Measurements from ENCODE around the gene MCTP2. TPM values are rescaled to one million over a fixed set of nuclear protein-coding genes. Genes with fewer than 3 reads are reported as not detected.
A peak's percentile ranks its signal among the peaks of the same experiment; 100 is the strongest.

Gene MCTP2
- polyA plus RNA-seq, 3 donors: 2.4 to 7.4 (median 7.3) TPM

DNA sequence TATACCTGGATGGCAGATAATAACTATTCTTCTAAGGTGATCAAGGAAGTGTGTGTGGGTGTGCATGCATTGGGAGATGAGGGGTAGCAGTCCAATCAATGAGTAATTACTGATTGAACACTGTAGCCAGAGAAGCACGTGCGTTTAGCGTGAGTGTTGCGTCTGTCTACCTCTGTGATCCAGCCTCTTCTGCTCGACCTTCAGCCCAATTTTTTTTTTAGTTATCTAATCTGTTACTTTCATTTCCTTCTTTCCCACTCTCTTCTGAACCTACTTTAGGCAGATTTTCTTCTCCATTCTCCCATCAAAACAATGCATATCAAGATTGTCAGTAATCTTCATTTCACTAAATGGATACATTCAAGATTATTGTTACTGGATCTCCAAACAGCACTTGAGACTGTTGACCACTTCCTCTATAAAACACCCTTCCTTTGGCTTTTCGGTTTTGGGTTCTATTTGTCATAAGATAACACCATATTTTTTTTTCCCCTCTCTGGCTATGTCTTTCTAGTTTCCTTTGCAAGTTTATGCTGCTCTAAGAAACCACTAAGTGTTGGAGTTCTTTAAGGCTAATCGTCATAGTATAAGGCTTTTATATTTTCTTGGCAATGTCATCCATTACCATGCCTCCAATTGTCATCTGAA lies 41.0 kb downstream of the MCTP2 start:
- Histone ChIP-seq H3K4me1 (ENCODE audit: control insufficient read depth in 1 of 2, insufficient read depth in 2 of 2, low read length in 2 of 2) (peaks cover 5 to 10% of the 10 kb centered on the region in 2 donors), H3K36me3 (replicated peaks in 1 of 2; ENCODE audit: control insufficient read depth in 1 of 2, insufficient read depth in 2 of 2, low read length in 2 of 2) (no peaks in the 10 kb centered on the region), H4K20me1 (ENCODE audit: insufficient read depth, low read length) (no peaks in the 10 kb centered on the region), H2AFZ (ENCODE audit: insufficient read depth, low read depth, low read length, poor library complexity, severe bottlenecking) (no peak overlapping the region), H3K9ac (ENCODE audit: insufficient read depth, low read length, poor library complexity, severe bottlenecking) (no peak overlapping the region), H3K9me3 (replicated peaks in 1 of 2; ENCODE audit: control insufficient read depth in 1 of 2, insufficient read depth in 1 of 2, low read length in 2 of 2) (no peaks in the 10 kb centered on the region), H3K27me3 (ENCODE audit: control insufficient read depth in 2 of 2, insufficient read depth in 2 of 2, low read length in 2 of 2) (no peaks in the 10 kb centered on the region), H3K4me3 (replicated peaks in 1 of 3; ENCODE audit: low read depth in 2 of 3, low read length in 3 of 3) (no peak overlapping the region), H3K79me2 (ENCODE audit: insufficient read depth, low read length) (no peaks in the 10 kb centered on the region), H3K27ac (ENCODE audit: low read depth in 1 of 2, low read length in 2 of 2) (no peak overlapping the region), H3K4me2 (replicated peaks; ENCODE audit: extremely low read depth, low read length, poor library complexity, severe bottlenecking) (no peak overlapping the region)
- no peak overlapping the region for H3K4me3 Mint-ChIP-seq
- H3K27me3 Mint-ChIP-seq (ENCODE audit: low read depth in 3 of 3): no peaks in the 10 kb centered on the region
- peaks cover 0 to 4% of the 10 kb centered on the region in 2 donors for H3K36me3 Mint-ChIP-seq
- peaks cover 4% of the 10 kb centered on the region for H3K4me1 Mint-ChIP-seq
- 0% methylated on average over 2 of the region's 7 CpGs for WGBS (ENCODE audit: insufficient coverage)
- H3K27ac Mint-ChIP-seq: no peak overlapping the region
- intact Hi-C loops (cut with micrococcal nuclease): no loop called here
- TF ChIP-seq, protein P1, sequence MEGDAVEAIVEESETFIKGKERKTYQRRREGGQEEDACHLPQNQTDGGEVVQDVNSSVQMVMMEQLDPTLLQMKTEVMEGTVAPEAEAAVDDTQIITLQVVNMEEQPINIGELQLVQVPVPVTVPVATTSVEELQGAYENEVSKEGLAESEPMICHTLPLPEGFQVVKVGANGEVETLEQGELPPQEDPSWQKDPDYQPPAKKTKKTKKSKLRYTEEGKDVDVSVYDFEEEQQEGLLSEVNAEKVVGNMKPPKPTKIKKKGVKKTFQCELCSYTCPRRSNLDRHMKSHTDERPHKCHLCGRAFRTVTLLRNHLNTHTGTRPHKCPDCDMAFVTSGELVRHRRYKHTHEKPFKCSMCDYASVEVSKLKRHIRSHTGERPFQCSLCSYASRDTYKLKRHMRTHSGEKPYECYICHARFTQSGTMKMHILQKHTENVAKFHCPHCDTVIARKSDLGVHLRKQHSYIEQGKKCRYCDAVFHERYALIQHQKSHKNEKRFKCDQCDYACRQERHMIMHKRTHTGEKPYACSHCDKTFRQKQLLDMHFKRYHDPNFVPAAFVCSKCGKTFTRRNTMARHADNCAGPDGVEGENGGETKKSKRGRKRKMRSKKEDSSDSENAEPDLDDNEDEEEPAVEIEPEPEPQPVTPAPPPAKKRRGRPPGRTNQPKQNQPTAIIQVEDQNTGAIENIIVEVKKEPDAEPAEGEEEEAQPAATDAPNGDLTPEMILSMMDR (IDR thresholded peaks at IDR 0.05): no peak
- DNase-seq: peak in 1 of 3 donors; percentile 5
- no peaks in the 10 kb centered on the region for H3K9me3 Mint-ChIP-seq

DNA sequence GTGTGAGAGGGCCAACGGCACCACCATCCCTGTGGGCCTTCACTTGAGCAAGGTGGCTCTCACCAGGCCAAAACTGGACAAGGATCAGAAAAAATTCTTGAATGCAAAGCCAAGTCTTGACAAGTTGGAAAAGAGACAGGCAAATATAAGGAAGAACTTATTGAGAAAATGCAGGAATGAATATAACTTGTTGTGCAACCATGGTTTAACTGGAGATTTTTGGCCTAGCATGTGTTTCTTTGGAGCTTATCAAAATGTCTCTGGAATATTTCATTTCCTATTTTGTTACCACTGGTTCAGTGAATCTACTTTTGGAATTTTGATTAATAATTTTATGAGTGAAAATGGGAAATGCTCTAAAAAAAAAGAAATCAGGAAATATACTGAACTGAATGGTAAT lies 42.5 kb downstream of the MCTP2 start:
- no peaks in the 10 kb centered on the region for H3K27me3 Mint-ChIP-seq (ENCODE audit: low read depth in 3 of 3)
- H3K9me3 ChIP-seq (replicated peaks in 1 of 2; ENCODE audit: control insufficient read depth in 1 of 2, insufficient read depth in 1 of 2, low read length in 2 of 2): no peaks in the 10 kb centered on the region
- peaks cover 4 to 6% of the 10 kb centered on the region in 2 donors for H3K36me3 Mint-ChIP-seq
- DNase-seq: no peak
- no peak overlapping the region for H3K4me3 ChIP-seq (replicated peaks in 1 of 3; ENCODE audit: low read depth in 2 of 3, low read length in 3 of 3)
- no peak overlapping the region for H3K4me3 Mint-ChIP-seq
- H3K4me1 ChIP-seq (ENCODE audit: control insufficient read depth in 1 of 2, insufficient read depth in 2 of 2, low read length in 2 of 2): peaks cover 5 to 10% of the 10 kb centered on the region in 2 donors
- H3K9me3 Mint-ChIP-seq: no peaks in the 10 kb centered on the region
- TF ChIP-seq, protein P1 (IDR thresholded peaks at IDR 0.05): no peak
- no peak overlapping the region for H3K27ac Mint-ChIP-seq
- no peak overlapping the region for H3K27ac ChIP-seq (ENCODE audit: low read depth in 1 of 2, low read length in 2 of 2)
- no peak overlapping the region for H2AFZ ChIP-seq (ENCODE audit: insufficient read depth, low read depth, low read length, poor library complexity, severe bottlenecking)
- H3K4me2 ChIP-seq (replicated peaks; ENCODE audit: extremely low read depth, low read length, poor library complexity, severe bottlenecking): no peak overlapping the region
- no peaks in the 10 kb centered on the region for H3K36me3 ChIP-seq (replicated peaks in 1 of 2; ENCODE audit: control insufficient read depth in 1 of 2, insufficient read depth in 2 of 2, low read length in 2 of 2)
- intact Hi-C loops (cut with micrococcal nuclease): no loop called here
- no peak overlapping the region for H3K9ac ChIP-seq (ENCODE audit: insufficient read depth, low read length, poor library complexity, severe bottlenecking)
- no peaks in the 10 kb centered on the region for H3K27me3 ChIP-seq (ENCODE audit: control insufficient read depth in 2 of 2, insufficient read depth in 2 of 2, low read length in 2 of 2)
- H3K4me1 Mint-ChIP-seq: peaks cover 6% of the 10 kb centered on the region
- 86% methylated on average over 1 of the region's 1 CpG for WGBS (ENCODE audit: insufficient coverage)
- no peaks in the 10 kb centered on the region for H4K20me1 ChIP-seq (ENCODE audit: insufficient read depth, low read length)
- no peaks in the 10 kb centered on the region for H3K79me2 ChIP-seq (ENCODE audit: insufficient read depth, low read length)

Measured in CD14-positive monocyte (primary cell).